Mucosa of descending colon (tissue), 3 donors: ENCODE measurements around the gene HMSD. TPM values are rescaled to one million over a fixed set of nuclear protein-coding genes. Genes with fewer than 3 reads are reported as not detected.

Experiments
- ATAC-seq: fragments of 200-7000 bp; cut with Tn5 transposase; one replicate; pipeline ENCODE4 v1.9.1; 2020; ENCODE audit warnings: mild to moderate bottlenecking, moderate library complexity
- DNase-seq, 3 donors: peaks; one replicate each; pipeline ENCODE4 v3.0.0-alpha.2; 2020
- H3K36me3 ChIP-seq: fragments of 200-600 bp; one replicate; pipeline ENCODE4 v1.8.0; 2021; ENCODE audit warnings: low read depth, mild to moderate bottlenecking
- H3K4me1 ChIP-seq: fragments of 200-600 bp; one replicate; pipeline ENCODE4 v1.8.0; 2021; ENCODE audit warnings: low read depth, mild to moderate bottlenecking
- H3K4me3 ChIP-seq: fragments of 200-600 bp; one replicate; pipeline ENCODE4 v1.8.0; 2021; ENCODE audit warnings: mild to moderate bottlenecking
- H3K9me3 ChIP-seq: fragments of 200-600 bp; one replicate; pipeline ENCODE4 v1.8.0; 2021; ENCODE audit warnings: mild to moderate bottlenecking
- intact Hi-C, 2 donors: fragments of 100-400 bp; cut with DNase I in 1 of 2; cut with micrococcal nuclease in 1 of 2; formaldehyde crosslinking; loops; one replicate each; pipeline versions ENCODE4 v1.11.0 to v1.11.1; 2022; cut with DNase I, micrococcal nuclease
- total RNA-seq, 3 donors: library from RNA; stranded (reverse); fragmentation: NEBNext Ultra II Directional in 2 of 3; extraction: Animal tissue kit (Norgen Biotek cat#: 25700) in 2 of 3; gene quantifications; one replicate each; pipeline versions ENCODE4 v1.2.1 to v1.2.4, GENCODE V29; 2021 to 2023
- TF ChIP-seq, protein P1 (sequence below): fragments of 200-600 bp; IDR thresholded peaks from one replicate; pipeline ENCODE4 v1.8.0; 2022; ENCODE audit warnings: antibody characterized with exemption, mild to moderate bottlenecking
- donor health status: DM: no; HTN: no; CAD: no; lungs with moderate emphysema.
- donor health status: DM: no; HTN: no; CAD: no.
- donor health status: DM: no; HTN: yes; CAD: no.

Gene HMSD
- total RNA-seq, 3 donors from 2014 or later, result 0.22 to 0.38 TPM; not detected in 1

DNA sequence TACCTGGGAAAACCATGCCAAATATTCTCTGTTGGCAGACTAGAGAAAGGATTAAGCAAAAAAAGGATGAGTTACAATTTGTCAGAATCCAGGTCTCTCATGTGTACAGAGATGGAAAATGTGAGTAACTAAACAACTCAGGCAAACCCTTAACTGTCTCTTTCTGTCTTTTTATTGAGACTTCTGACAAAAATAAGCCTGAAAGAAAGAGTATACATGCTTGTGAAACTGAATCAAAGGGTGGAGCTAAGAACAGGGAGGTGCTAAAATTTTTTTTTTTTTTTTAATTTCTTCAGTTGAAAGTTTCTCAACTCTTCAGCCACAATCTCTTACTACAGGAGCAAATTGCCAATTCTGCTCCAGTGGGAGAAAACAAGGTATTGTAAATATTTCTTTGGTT, 41.4 kb upstream of the HMSD start, which contains the start of gene SERPINB10:
TSS of gene SERPINB10 (plus strand) at position 295 of the 400 bp plus-strand sequence. CDS start 7,553 bp downstream, outside the sequence.
- ATAC-seq (no peak), DNase-seq (no peak)
- Histone ChIP-seq H3K36me3 (no peaks in the 10 kb centered on the region), H3K4me3 (no peak within 1 kb of the TSS), H3K9me3 (no peaks in the 10 kb centered on the region), H3K4me1 (no peaks in the 10 kb centered on the region)
- TF ChIP-seq, protein P1, sequence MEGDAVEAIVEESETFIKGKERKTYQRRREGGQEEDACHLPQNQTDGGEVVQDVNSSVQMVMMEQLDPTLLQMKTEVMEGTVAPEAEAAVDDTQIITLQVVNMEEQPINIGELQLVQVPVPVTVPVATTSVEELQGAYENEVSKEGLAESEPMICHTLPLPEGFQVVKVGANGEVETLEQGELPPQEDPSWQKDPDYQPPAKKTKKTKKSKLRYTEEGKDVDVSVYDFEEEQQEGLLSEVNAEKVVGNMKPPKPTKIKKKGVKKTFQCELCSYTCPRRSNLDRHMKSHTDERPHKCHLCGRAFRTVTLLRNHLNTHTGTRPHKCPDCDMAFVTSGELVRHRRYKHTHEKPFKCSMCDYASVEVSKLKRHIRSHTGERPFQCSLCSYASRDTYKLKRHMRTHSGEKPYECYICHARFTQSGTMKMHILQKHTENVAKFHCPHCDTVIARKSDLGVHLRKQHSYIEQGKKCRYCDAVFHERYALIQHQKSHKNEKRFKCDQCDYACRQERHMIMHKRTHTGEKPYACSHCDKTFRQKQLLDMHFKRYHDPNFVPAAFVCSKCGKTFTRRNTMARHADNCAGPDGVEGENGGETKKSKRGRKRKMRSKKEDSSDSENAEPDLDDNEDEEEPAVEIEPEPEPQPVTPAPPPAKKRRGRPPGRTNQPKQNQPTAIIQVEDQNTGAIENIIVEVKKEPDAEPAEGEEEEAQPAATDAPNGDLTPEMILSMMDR, result no peak
- intact Hi-C loops, result no loop called here

DNA sequence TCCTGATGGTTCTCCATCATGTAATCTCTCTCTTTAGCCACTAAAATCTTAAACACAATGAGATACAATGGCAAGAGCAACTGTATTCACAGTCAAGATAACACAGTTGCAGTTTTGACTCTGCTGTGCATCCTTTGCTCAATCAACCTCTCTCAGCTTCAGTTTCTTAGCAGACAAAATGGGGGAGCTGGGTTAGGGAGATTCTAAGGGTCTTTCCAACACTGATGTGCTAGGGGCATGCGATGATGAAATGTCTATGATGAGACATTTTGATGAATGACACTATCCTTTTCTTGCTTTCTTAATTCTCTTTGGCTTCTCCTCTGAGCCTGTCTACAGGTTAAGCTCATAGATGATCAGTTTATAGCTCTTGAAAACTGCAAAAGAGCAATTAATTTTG, 40.2 kb upstream of the HMSD start:
- no peaks in the 10 kb centered on the region for H3K9me3 ChIP-seq
- intact Hi-C loops, result no loop called here
- DNase-seq, result no peak
- H3K36me3 ChIP-seq, result no peaks in the 10 kb centered on the region
- TF ChIP-seq, protein P1, result no peak
- H3K4me1 ChIP-seq, result no peaks in the 10 kb centered on the region
- no peak overlapping the region for H3K4me3 ChIP-seq
- ATAC-seq, result no peak

DNA sequence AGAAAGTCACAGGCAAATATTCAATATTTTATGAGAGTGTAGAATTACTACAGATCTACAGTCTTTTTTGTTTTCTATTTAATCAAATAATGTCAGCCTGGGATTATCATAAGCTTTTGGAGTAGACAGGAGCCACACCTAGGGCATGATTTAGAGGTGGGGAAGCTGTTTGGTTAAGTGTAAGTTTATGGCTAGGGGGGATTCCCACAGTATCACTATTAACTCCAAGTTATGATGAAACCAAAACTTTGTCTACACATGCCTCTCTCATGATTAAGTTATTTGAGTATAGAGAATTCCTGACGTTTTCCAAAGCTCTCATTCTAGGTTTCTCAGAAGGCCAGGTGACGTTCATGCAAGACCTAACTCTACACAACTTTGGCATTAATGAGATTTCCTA, 39.2 kb upstream of the HMSD start:
- no peaks in the 10 kb centered on the region for H3K36me3 ChIP-seq
- no peak overlapping the region for H3K4me3 ChIP-seq
- ATAC-seq (no peak), DNase-seq (no peak)
- TF ChIP-seq, protein P1, result no peak
- intact Hi-C loops, result no loop called here
- no peaks in the 10 kb centered on the region for H3K9me3 ChIP-seq
- no peaks in the 10 kb centered on the region for H3K4me1 ChIP-seq

DNA sequence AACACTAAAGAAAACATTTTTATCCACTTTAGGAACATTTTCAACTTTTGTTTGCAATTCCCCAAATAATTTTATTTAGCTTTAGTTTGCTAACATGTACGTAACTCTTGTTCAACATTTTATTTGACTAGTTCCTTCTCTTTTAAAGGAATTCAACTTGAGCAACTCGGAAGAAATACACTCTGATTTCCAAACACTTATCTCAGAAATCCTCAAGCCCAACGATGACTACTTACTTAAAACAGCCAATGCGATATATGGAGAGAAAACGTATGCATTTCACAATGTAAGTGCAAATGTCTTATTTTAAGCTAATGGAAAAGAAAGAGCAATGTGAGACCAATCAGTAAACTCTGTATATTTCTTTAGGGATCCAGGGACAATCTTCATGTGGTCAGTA, 31.3 kb upstream of the HMSD start:
- Histone ChIP-seq H3K9me3 (no peaks in the 10 kb centered on the region), H3K4me1 (no peaks in the 10 kb centered on the region), H3K36me3 (no peaks in the 10 kb centered on the region), H3K4me3 (no peak overlapping the region)
- intact Hi-C loops, result no loop called here
- DNase-seq, result no peak
- TF ChIP-seq, protein P1, result no peak
- no peak for ATAC-seq

DNA sequence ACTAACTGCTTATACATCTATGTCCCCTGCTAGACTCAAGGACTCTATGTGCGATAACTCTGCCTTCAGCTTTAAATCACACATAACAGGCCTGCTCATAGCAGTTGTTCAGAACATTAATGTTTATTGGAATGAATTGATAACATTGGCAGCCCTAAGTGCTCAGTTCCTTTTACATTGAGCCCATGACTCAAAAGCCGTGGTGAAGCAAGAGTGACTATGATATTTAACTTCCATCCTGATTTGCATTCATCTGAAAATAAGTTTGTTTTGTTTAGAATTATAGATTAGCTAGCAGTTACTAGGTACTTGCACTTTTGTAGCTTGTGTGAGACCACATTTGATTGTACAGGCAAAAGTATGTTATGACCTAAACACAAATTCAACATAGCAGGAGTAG, 27.1 kb upstream of the HMSD start:
- intact Hi-C loops, result no loop called here
- no peaks in the 10 kb centered on the region for H3K36me3 ChIP-seq
- H3K4me1 ChIP-seq, result no peaks in the 10 kb centered on the region
- H3K4me3 ChIP-seq, result no peak overlapping the region
- TF ChIP-seq, protein P1, result no peak
- H3K9me3 ChIP-seq, result no peaks in the 10 kb centered on the region
- DNase-seq (no peak), ATAC-seq (no peak)

DNA sequence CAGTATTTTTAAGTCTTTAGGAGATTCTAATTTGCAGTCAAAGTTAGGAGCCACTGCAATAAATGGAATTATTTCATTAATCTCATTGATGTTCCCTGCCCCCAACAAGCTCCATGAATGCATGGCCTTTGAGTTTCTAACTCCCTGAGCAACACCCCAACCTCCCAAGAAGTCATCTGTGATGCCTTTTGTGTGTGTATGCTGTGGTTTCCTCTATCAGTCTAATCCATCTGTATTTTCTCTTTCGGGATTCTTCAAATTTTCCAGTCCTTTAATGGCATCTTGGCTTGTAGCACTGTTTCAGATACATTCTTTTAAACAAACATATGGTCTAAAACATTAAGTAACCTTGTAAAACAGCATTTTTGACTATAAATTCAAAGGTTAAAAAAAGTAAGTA, 24.6 kb upstream of the HMSD start:
- no peak for DNase-seq
- no peaks in the 10 kb centered on the region for H3K9me3 ChIP-seq
- no peaks in the 10 kb centered on the region for H3K4me1 ChIP-seq
- H3K36me3 ChIP-seq, result no peaks in the 10 kb centered on the region
- TF ChIP-seq, protein P1, result no peak
- no peak for ATAC-seq
- intact Hi-C loops, result no loop called here
- H3K4me3 ChIP-seq, result no peak overlapping the region
